ENCODE data around the gene ABHD2. TPM values are rescaled to one million over a fixed set of nuclear protein-coding genes. Genes with fewer than 3 reads are reported as not detected.

Gene ABHD2
- total RNA-seq, 1 donor from 2014 or later: 53.1 TPM

GRCh38 chr15:89148126-89148525 lies 59.9 kb downstream of the ABHD2 start:
- H3K4me3 Mint-ChIP-seq (ENCODE audit: low read depth): no peak overlapping the region
- no peak for DNase-seq (ENCODE audit: low spot score, unreplicated experiment)
- no peaks in the 10 kb centered on the region for H3K27me3 Mint-ChIP-seq
- H3K36me3 Mint-ChIP-seq (ENCODE audit: insufficient read depth): peaks cover 9% of the 10 kb centered on the region
- no peak for TF ChIP-seq CTCF (IDR thresholded peaks at IDR 0.05; ENCODE audit: unreplicated experiment)
- no peaks in the 10 kb centered on the region for H3K9me3 Mint-ChIP-seq (ENCODE audit: low read depth)
- H3K27ac Mint-ChIP-seq: no peak overlapping the region
- H3K4me1 Mint-ChIP-seq (ENCODE audit: low read depth): peaks cover 32% of the 10 kb centered on the region

GRCh38 chr15:89149501-89150101 lies 61.3 kb downstream of the ABHD2 start:
- no peak for TF ChIP-seq CTCF (IDR thresholded peaks at IDR 0.05; ENCODE audit: unreplicated experiment)
- H3K27ac Mint-ChIP-seq: peak overlapping the region; percentile 93
- no peak for DNase-seq (ENCODE audit: low spot score, unreplicated experiment)
- H3K9me3 Mint-ChIP-seq (ENCODE audit: low read depth): no peaks in the 10 kb centered on the region
- no peak overlapping the region for H3K4me3 Mint-ChIP-seq (ENCODE audit: low read depth)
- H3K4me1 Mint-ChIP-seq (ENCODE audit: low read depth): peaks cover 32% of the 10 kb centered on the region
- H3K36me3 Mint-ChIP-seq (ENCODE audit: insufficient read depth): peaks cover 9% of the 10 kb centered on the region
- no peaks in the 10 kb centered on the region for H3K27me3 Mint-ChIP-seq

GRCh38 chr15:89150287-89150686 lies 62.0 kb downstream of the ABHD2 start:
- Mint-ChIP-seq H3K4me1 (ENCODE audit: low read depth) (peaks cover 32% of the 10 kb centered on the region), H3K36me3 (ENCODE audit: insufficient read depth) (peaks cover 11% of the 10 kb centered on the region), H3K9me3 (ENCODE audit: low read depth) (no peaks in the 10 kb centered on the region), H3K27me3 (no peaks in the 10 kb centered on the region), H3K4me3 (ENCODE audit: low read depth) (no peak overlapping the region), H3K27ac (peak overlapping the region; percentile 94)
- no peak for DNase-seq (ENCODE audit: low spot score, unreplicated experiment)
- TF ChIP-seq CTCF (IDR thresholded peaks at IDR 0.05; ENCODE audit: unreplicated experiment): no peak

DNA sequence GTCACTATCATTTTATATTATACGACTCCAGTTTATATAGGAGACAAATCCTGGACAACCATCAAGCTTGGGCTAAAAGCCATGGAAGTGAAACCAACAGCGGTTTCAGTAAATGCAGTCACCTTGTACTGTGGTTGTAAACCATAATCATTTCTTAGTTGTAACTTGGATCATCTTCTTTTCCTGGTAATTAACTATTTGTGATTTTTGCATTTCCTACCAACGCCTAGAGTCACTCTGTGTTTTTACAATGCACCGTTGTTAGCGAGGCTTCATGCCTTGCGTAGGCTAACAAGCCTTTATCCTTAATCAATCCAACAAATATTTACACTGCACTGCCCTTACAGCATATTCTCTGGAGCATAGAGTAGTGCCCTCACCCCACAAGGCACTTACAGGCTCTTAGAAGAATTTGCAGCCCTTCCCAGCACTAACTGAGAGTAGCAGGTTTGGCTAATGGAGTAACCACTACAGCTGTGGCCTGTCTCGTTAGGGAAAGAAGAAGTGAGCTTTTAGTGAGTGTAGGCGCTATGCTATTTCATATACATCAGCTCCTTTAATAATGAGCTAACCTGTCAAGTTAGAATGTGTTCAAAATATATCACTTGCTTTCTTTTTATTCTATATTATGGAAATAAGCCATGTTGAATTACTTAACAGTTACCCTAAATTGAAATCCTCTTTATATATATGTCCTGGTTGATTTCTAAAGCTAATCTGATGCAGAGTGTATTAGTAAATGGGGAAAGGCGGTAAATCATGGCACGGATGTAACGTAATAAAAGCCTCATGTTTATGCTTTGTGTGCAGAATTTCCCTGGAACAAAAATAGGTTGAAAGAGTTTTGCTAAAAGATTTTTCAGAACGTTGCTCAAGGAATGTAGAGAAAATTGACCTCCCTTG lies 62.8 kb downstream of the ABHD2 start:
- peak overlapping the region; percentile 37 for H3K4me3 Mint-ChIP-seq (ENCODE audit: low read depth)
- DNase-seq (ENCODE audit: low spot score, unreplicated experiment): no peak
- peak overlapping the region; percentile 94 for H3K27ac Mint-ChIP-seq
- H3K9me3 Mint-ChIP-seq (ENCODE audit: low read depth): no peaks in the 10 kb centered on the region
- no peak for TF ChIP-seq CTCF (IDR thresholded peaks at IDR 0.05; ENCODE audit: unreplicated experiment)
- peaks cover 14% of the 10 kb centered on the region for H3K36me3 Mint-ChIP-seq (ENCODE audit: insufficient read depth)
- no peaks in the 10 kb centered on the region for H3K27me3 Mint-ChIP-seq
- H3K4me1 Mint-ChIP-seq (ENCODE audit: low read depth): peaks cover 32% of the 10 kb centered on the region

DNA sequence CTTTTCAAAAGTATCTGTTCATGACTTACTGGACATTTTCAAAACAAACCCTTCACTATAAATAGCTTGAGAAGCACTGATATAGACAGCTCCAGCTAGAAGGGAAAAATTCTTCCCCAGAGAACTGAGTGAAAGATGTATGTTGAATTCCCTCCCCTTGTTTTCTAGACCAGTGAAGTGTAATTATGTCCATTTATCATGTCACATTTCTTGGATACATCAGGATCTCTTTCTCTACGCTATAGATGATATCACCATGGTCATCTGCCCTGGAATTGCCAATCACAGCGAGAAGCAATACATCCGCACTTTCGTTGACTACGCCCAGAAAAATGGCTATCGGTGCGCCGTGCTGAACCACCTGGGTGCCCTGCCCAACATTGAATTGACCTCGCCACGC lies 66.9 kb downstream of the ABHD2 start:
- no peaks in the 10 kb centered on the region for H3K9me3 Mint-ChIP-seq (ENCODE audit: low read depth)
- no peak for DNase-seq (ENCODE audit: low spot score, unreplicated experiment)
- H3K27ac Mint-ChIP-seq: no peak overlapping the region

More for the DNA sequence above, 66.9 kb downstream of the ABHD2 start:
- Mint-ChIP-seq H3K36me3 (ENCODE audit: insufficient read depth) (peaks cover 16% of the 10 kb centered on the region), H3K4me3 (ENCODE audit: low read depth) (no peak overlapping the region), H3K27me3 (no peaks in the 10 kb centered on the region), H3K4me1 (ENCODE audit: low read depth) (peaks cover 21% of the 10 kb centered on the region)
- no peak for TF ChIP-seq CTCF (IDR thresholded peaks at IDR 0.05; ENCODE audit: unreplicated experiment)

Data from progenitor cell of endocrine pancreas (in vitro differentiated cells).